GM21737 (cell line): Measurements from ENCODE around the gene HHATL.

Experiments
- ATAC-seq: cut with Tn5 transposase; IDR thresholded peaks from one replicate; pipeline ENCODE4 v1.9.1; 2021; ENCODE audit warnings: mild to moderate bottlenecking, moderate library complexity; ENCODE audit not compliant: unreplicated experiment

The HHATL gene

DNA sequence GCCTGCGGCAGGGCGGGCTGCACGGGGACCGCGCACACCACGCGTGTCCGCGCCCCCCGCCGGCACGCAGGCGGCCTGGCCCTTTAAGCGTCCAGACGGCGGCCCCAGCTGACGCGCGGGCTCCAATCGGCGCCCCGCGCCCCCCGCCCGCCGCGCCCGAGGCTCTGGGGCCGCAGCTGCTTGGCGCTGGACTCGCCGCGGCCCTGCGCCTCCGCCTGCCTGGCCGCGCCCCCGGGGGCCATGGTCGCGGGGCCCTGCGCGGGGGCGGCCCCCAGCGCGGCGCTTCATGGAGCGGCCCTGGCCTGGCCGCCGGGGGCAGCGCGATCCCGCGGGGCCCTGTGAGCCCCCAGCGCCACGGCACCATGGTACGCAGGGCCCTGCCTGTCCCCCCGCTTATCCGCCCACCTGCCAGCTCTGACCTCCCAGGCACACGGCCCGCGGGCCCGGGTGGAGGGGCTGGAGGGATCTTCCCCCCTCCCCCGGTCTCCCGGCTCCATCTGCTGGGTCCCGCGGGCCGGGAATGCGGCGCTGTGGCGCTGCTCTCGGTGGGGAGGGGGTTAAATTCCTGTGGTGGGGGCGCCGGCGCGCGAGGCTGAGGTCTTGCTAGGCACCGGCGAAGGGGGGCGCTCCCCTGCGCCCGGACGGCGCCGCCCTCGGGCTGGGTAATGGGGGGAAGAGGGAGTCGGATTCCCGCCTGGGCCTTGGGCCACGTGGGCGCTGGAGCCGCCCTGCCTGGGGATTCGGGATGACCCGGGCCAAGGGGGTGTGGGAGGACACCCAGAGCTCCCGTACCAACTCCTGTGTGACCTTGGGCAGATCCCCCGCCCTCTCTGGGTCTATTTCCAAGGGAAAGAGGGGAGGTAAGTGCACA lies 48.0 kb downstream of the HHATL start:
- no peak for ATAC-seq

DNA sequence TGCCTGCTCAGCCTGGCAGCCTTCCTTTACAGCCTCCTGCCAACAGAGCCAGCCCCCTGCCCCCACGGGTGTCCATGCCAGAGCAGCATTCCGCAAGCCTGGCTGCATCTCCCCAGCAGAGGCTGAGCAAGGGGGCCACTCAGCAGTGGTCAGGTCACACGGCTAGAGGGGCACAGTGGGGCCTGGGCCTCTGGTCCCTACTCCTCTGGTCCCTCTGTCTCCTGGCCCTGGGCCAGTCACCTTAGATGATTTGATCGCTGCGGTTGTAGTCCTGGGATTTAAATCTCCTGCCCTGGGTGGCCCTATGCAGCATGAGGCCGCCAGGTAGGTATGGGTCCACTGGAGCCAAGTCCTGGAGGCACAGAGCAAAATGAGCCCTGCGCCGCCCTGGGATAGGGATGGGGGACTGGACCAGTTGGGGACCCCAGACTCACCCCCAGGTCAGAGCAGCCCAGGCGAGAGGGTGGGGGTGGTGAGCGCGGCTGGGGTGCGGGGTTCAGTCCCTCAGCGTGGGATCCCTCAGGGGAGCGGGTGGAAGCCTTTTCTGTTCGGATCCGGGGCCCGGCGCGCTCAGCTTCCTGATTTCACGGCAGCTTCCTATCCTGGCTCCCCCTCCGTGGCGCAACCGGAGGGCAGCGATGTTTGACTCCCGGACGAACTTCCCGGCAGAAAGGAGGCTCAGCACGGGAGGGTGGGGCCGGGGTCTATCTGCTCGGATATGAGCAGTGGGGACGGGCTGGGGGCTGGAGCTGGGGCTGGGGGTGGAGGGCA lies 48.9 kb downstream of the HHATL start, which contains the start of gene ZBTB47:
Gene ZBTB47 (plus strand): TSS at position 138 of the 771 bp plus-strand sequence. CDS start 4,659 bp downstream, outside the sequence.
- ATAC-seq: no peak

DNA sequence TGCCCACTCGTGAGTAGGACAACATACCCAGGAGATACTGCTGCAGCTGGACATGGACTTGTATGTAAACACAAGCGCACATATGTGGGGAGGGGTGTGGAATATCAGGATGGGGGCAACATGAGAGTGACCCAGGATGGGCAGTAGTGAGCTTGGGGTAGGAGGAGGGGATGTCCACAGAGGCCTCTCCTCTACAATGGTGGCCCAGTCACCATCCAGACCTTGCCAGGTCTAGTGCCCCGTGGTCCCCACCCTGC lies 49.4 kb downstream of the HHATL start:
- ATAC-seq: no peak

DNA sequence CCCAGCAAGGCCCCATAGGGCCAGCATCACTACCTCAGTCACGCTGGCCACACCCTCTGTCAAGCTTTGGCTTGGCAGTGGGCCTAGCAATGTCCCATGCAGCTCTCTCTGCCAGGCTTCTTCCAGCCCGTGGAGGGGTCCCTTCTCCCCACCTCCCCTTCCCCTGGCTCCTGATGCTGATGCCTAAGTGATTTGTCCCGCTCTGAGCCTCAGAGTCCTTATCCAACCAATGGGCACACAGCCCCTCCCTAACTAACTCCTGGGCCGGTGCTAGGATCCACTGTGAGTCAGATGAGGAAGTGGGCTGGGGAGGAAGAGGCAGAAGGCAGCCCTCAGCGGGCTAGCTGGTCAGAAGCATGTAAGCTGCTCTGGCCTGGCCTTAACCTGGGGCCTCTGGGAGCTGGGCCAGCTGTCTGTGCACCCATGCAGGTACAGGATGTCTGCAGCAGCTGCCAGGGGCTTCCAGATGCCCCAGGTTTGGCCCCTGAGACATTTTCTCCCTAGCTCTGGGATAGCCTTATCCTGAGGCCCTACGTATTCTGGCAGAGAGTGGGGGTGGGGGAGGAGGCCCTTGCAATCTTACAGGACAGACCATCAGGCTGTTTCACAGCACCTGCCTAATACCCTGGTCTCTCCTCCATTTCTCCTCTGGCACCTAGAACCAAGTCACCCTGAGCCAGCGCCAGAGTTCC lies 49.8 kb downstream of the HHATL start:
- ATAC-seq: peak; percentile 64

DNA sequence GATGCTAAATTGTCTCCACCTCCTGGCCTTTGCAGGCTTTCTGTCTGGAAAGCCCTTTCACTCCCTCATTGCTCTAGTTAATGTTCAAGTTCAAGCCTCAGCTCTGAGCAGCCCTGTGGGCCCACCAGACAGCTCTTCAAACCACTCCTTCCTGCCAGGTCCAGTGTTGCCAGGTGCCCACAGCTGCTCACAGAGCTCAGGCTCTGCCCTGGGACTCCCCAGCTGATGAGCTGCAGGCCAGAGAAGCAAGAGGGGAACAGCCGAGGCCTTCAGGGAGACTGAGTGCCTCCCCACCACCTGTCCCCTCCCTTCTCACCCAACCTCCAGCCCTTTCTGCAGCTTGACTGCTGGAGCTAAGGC lies 50.4 kb downstream of the HHATL start:
- ATAC-seq: peak; percentile 23

DNA sequence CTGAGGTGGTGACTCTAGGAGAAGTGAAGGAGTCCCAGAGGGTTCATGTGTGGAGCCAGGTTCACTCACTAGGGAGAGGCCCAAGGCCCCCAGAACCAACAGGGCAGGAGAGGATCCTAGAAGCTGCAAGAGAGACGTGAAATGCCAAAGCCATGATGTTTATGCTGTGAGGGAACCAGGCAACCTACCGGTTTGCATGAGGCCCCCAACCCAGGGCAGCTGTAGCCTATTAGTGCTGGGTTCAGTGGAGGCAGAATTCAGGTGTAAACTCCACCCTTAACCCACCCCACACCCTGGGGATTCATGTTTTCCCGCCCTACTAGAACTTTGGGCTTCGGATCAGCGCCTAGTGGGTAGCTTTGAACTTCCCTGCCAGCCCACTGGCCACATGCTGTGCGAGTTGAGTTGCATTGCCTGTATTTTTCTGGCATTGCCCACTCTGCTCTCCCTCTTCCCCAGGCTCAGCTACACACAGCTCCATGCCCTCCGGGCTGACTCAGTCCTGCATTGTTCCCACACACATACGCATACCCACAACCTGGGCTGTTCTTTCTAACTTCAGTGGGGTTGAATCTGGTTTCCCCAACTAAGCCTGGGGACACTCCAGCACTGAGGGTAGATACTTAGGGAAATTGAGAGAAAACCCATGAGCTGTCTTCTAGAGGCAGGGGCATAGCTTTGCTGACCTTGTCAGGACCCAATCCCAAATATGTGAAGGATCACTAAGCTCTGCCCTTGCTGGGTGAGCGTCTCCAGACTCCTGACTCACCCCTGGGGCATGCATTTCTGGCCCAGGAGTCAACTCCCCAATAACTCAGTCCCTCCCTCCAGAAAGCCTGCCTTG lies 51.1 kb downstream of the HHATL start:
- ATAC-seq: no peak

DNA sequence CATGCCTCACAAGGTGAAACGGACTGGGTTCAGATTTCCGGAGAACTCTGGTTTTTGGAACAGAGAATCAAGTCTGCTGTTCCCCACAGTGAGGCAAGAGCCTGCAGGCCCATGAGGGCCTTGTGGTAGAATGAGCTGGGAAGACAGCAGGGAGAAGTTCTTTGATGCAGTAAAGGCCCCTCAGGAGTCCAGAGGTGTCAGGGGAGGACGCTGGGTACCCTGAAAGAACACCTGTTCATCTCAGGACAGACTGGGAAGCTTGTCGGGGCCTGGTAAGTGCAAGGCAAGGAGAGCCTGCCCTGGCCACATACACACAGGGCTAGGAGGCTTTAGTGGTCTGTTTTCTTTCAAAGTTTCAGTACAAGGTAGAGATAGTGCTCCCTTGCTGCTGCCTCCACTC lies 52.8 kb downstream of the HHATL start:
- ATAC-seq: no peak

DNA sequence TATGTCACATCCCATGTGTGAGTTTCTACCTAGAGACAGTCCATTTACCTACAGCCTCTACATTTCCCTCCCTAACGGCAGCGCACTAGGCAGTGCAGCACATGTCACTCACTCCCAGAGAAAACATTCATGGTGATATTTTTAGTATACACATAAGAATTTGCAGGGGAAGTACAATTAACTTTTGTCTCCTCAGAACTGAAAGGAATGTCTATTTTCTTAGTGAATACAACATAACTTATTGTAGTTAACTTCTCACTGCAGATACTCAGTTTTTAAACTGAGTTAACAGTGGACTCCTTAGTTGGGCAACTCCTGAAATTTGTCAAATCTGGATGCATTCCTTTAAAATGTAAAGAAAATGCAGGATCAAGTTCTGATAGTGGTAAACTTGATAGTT lies 53.6 kb downstream of the HHATL start:
- no peak for ATAC-seq

DNA sequence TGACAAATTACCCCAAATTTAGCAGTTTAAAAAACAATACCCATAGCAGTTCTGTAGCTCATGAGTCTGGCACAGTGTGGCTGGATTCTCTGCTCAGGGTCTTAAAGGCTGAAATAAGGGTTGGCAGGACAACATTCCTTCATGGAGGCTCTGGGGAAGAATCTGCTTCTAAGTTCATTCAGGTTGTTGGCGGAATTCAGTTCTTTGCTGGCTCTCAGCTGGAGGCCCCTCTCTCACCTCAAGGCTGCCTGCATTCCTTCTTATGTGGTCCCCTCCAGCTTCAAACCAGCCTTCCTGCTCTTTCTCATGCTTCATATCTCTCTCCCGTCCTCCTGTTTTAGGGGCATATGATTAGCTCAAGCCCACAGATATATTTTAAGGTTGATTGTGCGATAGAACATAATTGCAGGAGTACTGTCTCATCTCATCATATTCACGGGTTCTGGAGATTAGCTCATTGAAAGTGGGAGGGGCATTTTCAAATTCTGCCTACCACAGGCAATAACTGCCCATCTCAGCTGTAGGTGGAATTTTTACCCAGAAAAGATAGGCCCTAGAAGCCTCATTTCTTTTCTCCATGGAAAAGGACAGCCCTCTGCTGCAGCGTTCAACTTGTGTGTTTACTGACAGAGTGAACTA lies 54.7 kb downstream of the HHATL start:
- no peak for ATAC-seq
